HG02970 (cell line): Measurements from ENCODE around the gene PHACTR3.
"Not testable (repeated sequence)": the region's sequence is repeated elsewhere in the genome, so short reads cannot be mapped to it uniquely, and the experiment has no call there.

ENCODE experiments used
- ATAC-seq: cut with Tn5 transposase; IDR thresholded peaks from one replicate; pipeline ENCODE4 v1.9.1; 2021; ENCODE audit warnings: mild to moderate bottlenecking, moderate library complexity, moderate number of reproducible peaks; ENCODE audit not compliant: unreplicated experiment, low FRiP score

Gene PHACTR3

GRCh38 chr20:59880198-59880597 lies 275.9 kb downstream of the PHACTR3 start:
- no peak for ATAC-seq

GRCh38 chr20:59884494-59884893 lies 280.2 kb downstream of the PHACTR3 start:
- ATAC-seq = no peak

- no peak for ATAC-seq
These were observed 283.7 kb downstream of the PHACTR3 start for GRCh38 chr20:59888050-59888449.

- not testable (repeated sequence) for ATAC-seq
These were observed 285.7 kb downstream of the PHACTR3 start for GRCh38 chr20:59890035-59890434.

GRCh38 chr20:59891581-59891980 lies 287.2 kb downstream of the PHACTR3 start:
- ATAC-seq = no peak

GRCh38 chr20:59895908-59896307 lies 291.6 kb downstream of the PHACTR3 start:
- no peak for ATAC-seq
